Lung (tissue), 12 donors: ENCODE measurements around the gene PLXNA2. TPM values are rescaled to one million over a fixed set of nuclear protein-coding genes. Genes with fewer than 3 reads are reported as not detected.

ENCODE experiments used
- ATAC-seq: fragments of 200-7000 bp; cut with Tn5 transposase; one replicate; pipeline ENCODE4 v1.9.1; 2020; ENCODE audit warnings: moderate number of reproducible peaks; ENCODE audit not compliant: insufficient read depth, low FRiP score
- DNase-seq, 3 donors: peaks; one replicate each; pipeline ENCODE4 v3.0.0-alpha.2; 2013 to 2017
- H3K27ac ChIP-seq, 2 donors: one replicate each; pipeline ENCODE4 v1.5.1; 2013; ENCODE audit warnings: mild to moderate bottlenecking in 2 of 2, moderate library complexity in 2 of 2, control low read depth in 1 of 2, inconsistent platforms in 1 of 2, low read depth in 1 of 2, low read length in 1 of 2
- H3K27me3 ChIP-seq, 3 donors: one replicate each; pipeline ENCODE4 v1.5.1; 2013; ENCODE audit warnings: low read length in 2 of 3; ENCODE audit not compliant: control insufficient read depth in 3 of 3, insufficient read depth in 3 of 3
- H3K36me3 ChIP-seq, 4 donors: one replicate each; pipeline ENCODE4 v1.5.1; 2013; ENCODE audit warnings: low read length in 4 of 4, mild to moderate bottlenecking in 1 of 4, moderate library complexity in 1 of 4; ENCODE audit not compliant: control insufficient read depth in 4 of 4, insufficient read depth in 4 of 4
- H3K4me1 ChIP-seq, 5 donors: one replicate each; pipeline ENCODE4 v1.5.1; 2013; ENCODE audit warnings: low read length in 5 of 5, mild to moderate bottlenecking in 2 of 5, moderate library complexity in 1 of 5; ENCODE audit not compliant: control insufficient read depth in 5 of 5, insufficient read depth in 5 of 5
- H3K4me3 ChIP-seq: one replicate; pipeline ENCODE4 v1.5.1; 2013; ENCODE audit warnings: mild to moderate bottlenecking, control low read depth, moderate library complexity
- H3K9ac ChIP-seq, 2 donors: one replicate each; pipeline ENCODE4 v1.5.1; 2013; ENCODE audit warnings: low read length in 2 of 2, control low read depth in 1 of 2; ENCODE audit not compliant: insufficient read depth in 1 of 2
- H3K9me3 ChIP-seq, 4 donors: one replicate each; pipeline ENCODE4 v1.5.1; 2013; ENCODE audit warnings: low read length in 3 of 4, mild to moderate bottlenecking in 1 of 4, moderate library complexity in 1 of 4; ENCODE audit not compliant: control insufficient read depth in 4 of 4, insufficient read depth in 3 of 4
- CTCF ChIP-seq: IDR thresholded peaks from 2 replicates; pipeline ENCODE4 v1.5.1; 2012; ENCODE audit warnings: mild to moderate bottlenecking; ENCODE audit errors: control extremely low read depth, extremely low read depth
- WGBS, 2 donors: extraction: QIAGEN DNeasy Blood & Tissue Kit; methylation state at CpG; one replicate each; pipeline ENCODE4 v1.1.7; 2013; 5-methylcytosine and 5-hydroxymethylcytosine counted together
- polyA plus RNA-seq, 2 donors: library from polyadenylated mRNA; stranded (reverse); fragments of 200-250 nt; gene quantifications; one replicate each; pipeline ENCODE4 v1.2.1, GENCODE V29; 2013
- total RNA-seq, 2 donors: library from RNA; depleted of rRNA in 1 of 2; stranded (reverse); fragments of >200 nt in 1 of 2; gene quantifications; one replicate each; pipeline ENCODE4 v1.2.1, GENCODE V29; 2014 to 2021
- donor health status: control.
- donor health status: control.
- donor health status: Bipolar disorder and iron deficiency.
- donor health status: healthy.
- donor health status: DM: yes; HTN: yes; CAD: no.

The PLXNA2 gene
- total and polyA plus RNA-seq, 4 donors, result 13.2 to 118 (median 32.6) TPM

GRCh38 chr1:208233978-208234377 lies 10.2 kb downstream of the PLXNA2 start:
- no peaks in the 10 kb centered on the region for H3K9me3 ChIP-seq
- no peak for TF ChIP-seq CTCF
- ATAC-seq, result no peak
- no peak overlapping the region for H3K9ac ChIP-seq
- peak overlapping the region in 1 of 2 donors; percentile 77 for H3K27ac ChIP-seq
- 36 to 50% methylated on average over 3 of the region's 3 CpGs for WGBS, 2 donors
- H3K27me3 ChIP-seq, result no peaks in the 10 kb centered on the region
- DNase-seq, result no peak
- no peak overlapping the region for H3K4me3 ChIP-seq
- peaks cover 0 to 8% (median 4%) of the 10 kb centered on the region in 4 donors for H3K36me3 ChIP-seq
- H3K4me1 ChIP-seq, result peaks cover 6 to 88% (median 51%) of the 10 kb centered on the region in 5 donors

GRCh38 chr1:208233546-208233945 lies 10.6 kb downstream of the PLXNA2 start:
- peaks cover 6 to 84% (median 47%) of the 10 kb centered on the region in 5 donors for H3K4me1 ChIP-seq
- no peak overlapping the region for H3K4me3 ChIP-seq
- no peak overlapping the region for H3K9ac ChIP-seq
- WGBS, 2 donors, result 54 to 64% methylated on average over 5 of the region's 5 CpGs
- H3K36me3 ChIP-seq, result peaks cover 0 to 9% (median 4%) of the 10 kb centered on the region in 4 donors
- no peaks in the 10 kb centered on the region for H3K27me3 ChIP-seq
- DNase-seq (peak; percentile 89 to 91 (median 90)), ATAC-seq (peak; percentile 28)
- TF ChIP-seq CTCF, result no peak
- peak overlapping the region in 1 of 2 donors; percentile 77 for H3K27ac ChIP-seq
- H3K9me3 ChIP-seq, result no peaks in the 10 kb centered on the region

GRCh38 chr1:208232662-208233038 lies 11.5 kb downstream of the PLXNA2 start:
- peak overlapping the region in 1 of 2 donors; percentile 38 for H3K9ac ChIP-seq
- ATAC-seq (no peak), DNase-seq (no peak)
- peaks cover 10 to 80% (median 50%) of the 10 kb centered on the region in 5 donors for H3K4me1 ChIP-seq
- H3K36me3 ChIP-seq, result peaks cover 0 to 10% (median 4%) of the 10 kb centered on the region in 4 donors
- peak overlapping the region in 1 of 2 donors; percentile 51 for H3K27ac ChIP-seq
- H3K27me3 ChIP-seq, result no peaks in the 10 kb centered on the region
- 80 to 93% methylated on average over 3 of the region's 3 CpGs for WGBS, 2 donors
- no peaks in the 10 kb centered on the region for H3K9me3 ChIP-seq
- TF ChIP-seq CTCF, result no peak
- no peak overlapping the region for H3K4me3 ChIP-seq
